ENCODE results near the gene ST3GAL5.

ST3GAL5 gene

GRCh38 chr2:85871494-85872164, 17.2 kb downstream of the ST3GAL5 start:
- TF ChIP-seq CTCF (IDR thresholded peaks at IDR 0.05; ENCODE audit: low read depth, low read length, missing control alignments), result no peak
- DNase-seq (ENCODE audit: extremely low read depth, low read depth), result no peak

GRCh38 chr2:85868822-85869221, 20.0 kb downstream of the ST3GAL5 start:
- DNase-seq (ENCODE audit: extremely low read depth, low read depth), result no peak
- H3K4me3 ChIP-seq (replicated peaks; ENCODE audit: low read depth, low read length), result no peak overlapping the region
- TF ChIP-seq CTCF (IDR thresholded peaks at IDR 0.05; ENCODE audit: low read depth, low read length, missing control alignments), result no peak

More at GRCh38 chr2:85871494-85872164, 17.2 kb downstream of the ST3GAL5 start:
- no peak overlapping the region for H3K4me3 ChIP-seq (replicated peaks; ENCODE audit: low read depth, low read length)

- no peak for DNase-seq (ENCODE audit: extremely low read depth, low read depth)
- TF ChIP-seq CTCF (IDR thresholded peaks at IDR 0.05; ENCODE audit: low read depth, low read length, missing control alignments), result no peak
- H3K4me3 ChIP-seq (replicated peaks; ENCODE audit: low read depth, low read length), result no peak overlapping the region
Measured at GRCh38 chr2:85867556-85868292, 21.1 kb downstream of the ST3GAL5 start.

- TF ChIP-seq CTCF (IDR thresholded peaks at IDR 0.05; ENCODE audit: low read depth, low read length, missing control alignments), result no peak
- DNase-seq (ENCODE audit: extremely low read depth, low read depth), result no peak
- no peak overlapping the region for H3K4me3 ChIP-seq (replicated peaks; ENCODE audit: low read depth, low read length)
Measured at GRCh38 chr2:85867121-85867520, 21.7 kb downstream of the ST3GAL5 start.

GRCh38 chr2:85866165-85866659, 22.6 kb downstream of the ST3GAL5 start:
- no peak overlapping the region for H3K4me3 ChIP-seq (replicated peaks; ENCODE audit: low read depth, low read length)
- no peak for TF ChIP-seq CTCF (IDR thresholded peaks at IDR 0.05; ENCODE audit: low read depth, low read length, missing control alignments)
- no peak for DNase-seq (ENCODE audit: extremely low read depth, low read depth)

GRCh38 chr2:85865539-85866164, 23.1 kb downstream of the ST3GAL5 start:
- H3K4me3 ChIP-seq (replicated peaks; ENCODE audit: low read depth, low read length), result no peak overlapping the region
- TF ChIP-seq CTCF (IDR thresholded peaks at IDR 0.05; ENCODE audit: low read depth, low read length, missing control alignments), result no peak
- DNase-seq (ENCODE audit: extremely low read depth, low read depth), result no peak
